ENCODE results near the gene ZBTB14. TPM values are rescaled to one million over a fixed set of nuclear protein-coding genes. Genes with fewer than 3 reads are reported as not detected.

ZBTB14 gene
- total and polyA plus RNA-seq, 2 experiments from 2014 or later = 13.8 to 17.1 TPM

- DNase-seq (ENCODE audit: low read depth in 1 of 2, low spot score in 1 of 2) = no peak
- TF ChIP-seq CTCF (IDR thresholded peaks at IDR 0.05; ENCODE audit: low read depth, low read length) = no peak
- Histone ChIP-seq H3K27ac (no peak overlapping the region), H3K27me3 (peaks cover 8% of the 10 kb centered on the region), H3K4me3 (no peak overlapping the region), H3K9me3 (ENCODE audit: low read depth) (no peaks in the 10 kb centered on the region), H3K4me1 (ENCODE audit: low read depth) (no peaks in the 10 kb centered on the region), H3K36me3 (no peaks in the 10 kb centered on the region)
Observed at GRCh38 chr18:5303636-5304035, 8.1 kb upstream of the ZBTB14 start.

GRCh38 chr18:5302606-5303005, 7.1 kb upstream of the ZBTB14 start:
- no peak for TF ChIP-seq CTCF (IDR thresholded peaks at IDR 0.05; ENCODE audit: low read depth, low read length)
- Histone ChIP-seq H3K27me3 (peaks cover 8% of the 10 kb centered on the region), H3K4me1 (ENCODE audit: low read depth) (no peaks in the 10 kb centered on the region), H3K36me3 (no peaks in the 10 kb centered on the region), H3K4me3 (no peak overlapping the region), H3K9me3 (ENCODE audit: low read depth) (no peaks in the 10 kb centered on the region), H3K27ac (no peak overlapping the region)
- DNase-seq (ENCODE audit: low read depth in 1 of 2, low spot score in 1 of 2) = no peak

- TF ChIP-seq CTCF (IDR thresholded peaks at IDR 0.05; ENCODE audit: low read depth, low read length) = no peak
- no peak overlapping the region for H3K4me3 ChIP-seq
Observed at GRCh38 chr18:5300476-5301010, 5.0 kb upstream of the ZBTB14 start.

GRCh38 chr18:5298156-5298852, 2.8 kb upstream of the ZBTB14 start:
- Histone ChIP-seq H3K27ac (no peak overlapping the region), H3K9me3 (ENCODE audit: low read depth) (no peaks in the 10 kb centered on the region), H3K36me3 (no peaks in the 10 kb centered on the region), H3K27me3 (peaks cover 2% of the 10 kb centered on the region), H3K4me1 (ENCODE audit: low read depth) (no peaks in the 10 kb centered on the region), H3K4me3 (no peak overlapping the region)
- DNase-seq (ENCODE audit: low read depth in 1 of 2, low spot score in 1 of 2) = no peak
- TF ChIP-seq CTCF (IDR thresholded peaks at IDR 0.05; ENCODE audit: low read depth, low read length) = no peak

More at GRCh38 chr18:5300476-5301010, 5.0 kb upstream of the ZBTB14 start:
- Histone ChIP-seq H3K4me1 (ENCODE audit: low read depth) (no peaks in the 10 kb centered on the region), H3K36me3 (no peaks in the 10 kb centered on the region), H3K27me3 (peaks cover 8% of the 10 kb centered on the region), H3K9me3 (ENCODE audit: low read depth) (no peaks in the 10 kb centered on the region), H3K27ac (no peak overlapping the region)
- DNase-seq (ENCODE audit: low read depth in 1 of 2, low spot score in 1 of 2) = no peak

- DNase-seq (ENCODE audit: low read depth in 1 of 2, low spot score in 1 of 2) = no peak
- no peaks in the 10 kb centered on the region for H3K4me1 ChIP-seq (ENCODE audit: low read depth)
- H3K4me3 ChIP-seq = no peak overlapping the region
- H3K27me3 ChIP-seq = no peaks in the 10 kb centered on the region
- no peak for TF ChIP-seq CTCF (IDR thresholded peaks at IDR 0.05; ENCODE audit: low read depth, low read length)
- H3K36me3 ChIP-seq = no peaks in the 10 kb centered on the region
- no peak overlapping the region for H3K27ac ChIP-seq
- H3K9me3 ChIP-seq (ENCODE audit: low read depth) = no peaks in the 10 kb centered on the region
Observed at GRCh38 chr18:5297597-5297996, 2.1 kb upstream of the ZBTB14 start.
